M059J (cell line): Measurements from ENCODE around the gene CNPY1. TPM values are rescaled to one million over a fixed set of nuclear protein-coding genes. Genes with fewer than 3 reads are reported as not detected.

Source experiments
- DNase-seq: peaks from one replicate; pipeline ENCODE4 v3.0.0-alpha.2; 2012; ENCODE audit warnings: low read depth
- total RNA-seq: library from RNA; depleted of rRNA; stranded (reverse); fragments of >200 nt; shearing (Covaris generic); gene quantifications from 2 replicates; pipeline ENCODE4 v1.2.3, GENCODE V29; 2014

CNPY1 gene
- total RNA-seq, 1 experiment from 2014 or later = not detected

DNA sequence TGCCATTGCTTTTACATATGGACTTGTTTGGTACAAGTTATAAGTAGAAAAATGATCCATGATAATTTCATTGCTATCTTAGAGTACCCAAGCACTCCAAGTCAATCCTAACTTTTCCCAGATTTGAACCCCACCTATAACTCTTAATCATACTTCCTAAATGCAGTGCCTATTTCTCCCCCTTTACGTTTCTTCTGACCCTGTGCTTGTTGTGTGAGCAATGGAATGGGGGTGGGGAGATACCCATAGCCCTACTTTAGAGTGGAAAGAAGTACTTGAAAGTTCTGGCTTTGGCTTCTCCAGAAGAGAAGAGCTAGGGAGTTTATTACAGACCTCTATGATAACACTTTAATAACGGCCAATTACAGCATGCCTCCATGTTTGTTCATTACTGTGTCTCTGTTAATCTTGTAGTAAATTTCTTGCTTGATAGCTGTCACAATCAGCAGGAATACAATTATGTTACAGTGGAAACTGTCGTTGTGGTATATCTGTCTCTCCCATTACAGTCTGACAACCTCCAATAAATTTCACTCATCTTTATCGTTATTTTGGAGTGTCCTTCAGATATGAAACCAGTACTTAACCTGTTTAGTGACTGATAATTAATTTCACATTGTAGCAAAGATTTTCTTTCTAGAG, 34.0 kb downstream of the CNPY1 start:
- no peak for DNase-seq

DNA sequence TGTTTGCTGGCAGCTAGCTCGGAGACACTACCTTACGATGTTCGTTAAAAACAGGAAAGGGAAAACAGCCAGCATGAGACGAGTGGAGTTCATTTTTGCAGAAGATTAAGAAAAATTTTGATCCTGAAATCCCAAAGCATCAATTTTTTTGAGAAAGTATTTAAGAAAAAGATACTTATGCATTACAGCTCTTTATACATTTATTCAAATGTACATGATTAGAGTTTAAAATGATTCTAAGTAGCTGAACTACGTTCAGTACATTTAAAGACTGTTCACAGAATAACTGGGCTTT, 34.7 kb downstream of the CNPY1 start:
- no peak for DNase-seq

DNA sequence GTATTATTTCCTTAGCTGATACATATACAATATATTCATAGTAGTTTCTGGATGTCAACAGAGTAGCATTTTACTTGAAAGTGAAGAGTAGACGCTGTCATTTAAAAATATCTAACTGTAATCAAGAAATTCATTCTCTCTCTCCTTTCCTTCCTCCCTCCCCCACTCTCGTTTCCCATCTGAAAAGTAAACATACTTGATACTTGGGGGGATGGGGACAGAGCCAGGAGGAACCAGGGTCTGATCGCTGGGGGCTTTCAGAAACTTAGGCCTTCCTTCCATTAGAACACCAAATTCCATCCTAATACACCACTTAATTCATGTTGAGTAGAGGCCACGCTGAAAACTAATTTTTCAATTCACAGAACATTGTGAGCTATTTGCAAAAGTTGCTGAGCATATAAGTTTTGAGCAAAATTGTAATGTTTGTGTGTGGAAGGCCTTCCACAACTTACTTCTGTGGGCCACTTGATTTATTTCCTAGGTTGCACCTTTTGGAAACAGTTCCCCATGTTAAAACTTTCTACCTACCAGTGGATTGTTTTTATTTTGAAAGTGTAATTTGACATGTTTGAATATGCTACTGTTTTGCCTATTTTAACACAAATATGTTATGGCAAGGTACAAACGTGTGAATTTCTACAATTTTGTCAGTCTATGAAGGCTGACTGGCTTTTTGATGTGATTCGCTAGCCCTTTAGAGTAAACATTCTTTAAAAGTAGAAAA, 35.2 kb downstream of the CNPY1 start:
- no peak for DNase-seq

DNA sequence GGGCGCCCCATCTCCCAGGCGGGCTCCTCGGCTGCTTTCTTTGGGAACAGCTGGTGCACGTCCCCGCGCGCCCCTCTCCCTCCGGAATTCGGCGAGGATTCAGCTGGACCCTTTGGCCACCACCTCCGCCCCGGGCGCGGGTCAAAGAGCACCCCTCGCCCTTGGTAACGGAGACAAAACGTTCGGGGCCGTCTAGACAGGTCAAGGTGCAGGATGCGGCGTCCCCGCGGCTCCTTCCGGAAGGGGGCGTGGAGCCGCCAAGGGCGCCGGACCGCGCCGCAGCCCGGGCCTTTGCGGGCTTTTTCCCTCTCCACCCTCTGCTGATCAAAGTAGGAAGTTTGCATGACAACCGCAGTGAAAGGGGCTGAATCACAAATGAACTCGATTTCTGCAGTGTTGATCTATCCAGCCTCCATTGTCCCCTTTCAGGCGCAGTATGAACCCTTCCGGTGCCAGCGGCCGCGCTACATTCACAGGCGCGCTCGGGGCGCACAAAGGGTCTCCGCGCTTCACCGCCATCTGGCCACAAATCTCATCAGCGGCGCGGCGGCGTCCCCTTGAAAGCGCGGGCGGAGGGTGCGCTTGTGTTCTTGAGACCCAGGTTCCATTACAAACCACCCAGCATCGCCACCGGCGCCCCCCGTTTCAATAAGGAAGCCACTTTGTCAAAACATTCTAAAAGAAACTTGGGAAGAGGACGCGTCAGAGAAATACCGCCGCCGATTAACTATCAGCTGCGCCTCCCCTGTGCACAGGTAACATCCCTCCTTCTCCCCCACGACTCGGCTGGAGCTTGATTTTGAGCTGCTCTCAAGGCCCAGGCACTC, 36.4 kb downstream of the CNPY1 start:
- no peak for DNase-seq

DNA sequence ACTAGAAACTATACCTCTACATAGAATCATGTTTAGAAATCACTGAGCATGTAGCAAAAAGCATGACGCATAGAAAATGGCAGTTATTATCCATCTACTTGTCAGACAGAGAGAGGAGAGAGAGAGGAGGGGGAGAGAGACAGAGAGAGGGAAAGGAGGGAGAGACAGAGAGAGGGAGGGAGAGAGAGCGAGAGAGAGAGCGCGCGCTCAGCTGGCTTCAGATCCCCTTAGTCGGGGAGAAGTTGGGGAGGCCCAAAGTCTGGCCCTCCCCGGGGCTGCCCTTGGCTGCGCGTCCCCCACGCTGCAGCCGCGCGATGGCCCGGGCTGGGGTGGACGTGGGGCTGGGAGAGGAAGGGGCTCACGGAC, 37.0 kb downstream of the CNPY1 start:
- no peak for DNase-seq

DNA sequence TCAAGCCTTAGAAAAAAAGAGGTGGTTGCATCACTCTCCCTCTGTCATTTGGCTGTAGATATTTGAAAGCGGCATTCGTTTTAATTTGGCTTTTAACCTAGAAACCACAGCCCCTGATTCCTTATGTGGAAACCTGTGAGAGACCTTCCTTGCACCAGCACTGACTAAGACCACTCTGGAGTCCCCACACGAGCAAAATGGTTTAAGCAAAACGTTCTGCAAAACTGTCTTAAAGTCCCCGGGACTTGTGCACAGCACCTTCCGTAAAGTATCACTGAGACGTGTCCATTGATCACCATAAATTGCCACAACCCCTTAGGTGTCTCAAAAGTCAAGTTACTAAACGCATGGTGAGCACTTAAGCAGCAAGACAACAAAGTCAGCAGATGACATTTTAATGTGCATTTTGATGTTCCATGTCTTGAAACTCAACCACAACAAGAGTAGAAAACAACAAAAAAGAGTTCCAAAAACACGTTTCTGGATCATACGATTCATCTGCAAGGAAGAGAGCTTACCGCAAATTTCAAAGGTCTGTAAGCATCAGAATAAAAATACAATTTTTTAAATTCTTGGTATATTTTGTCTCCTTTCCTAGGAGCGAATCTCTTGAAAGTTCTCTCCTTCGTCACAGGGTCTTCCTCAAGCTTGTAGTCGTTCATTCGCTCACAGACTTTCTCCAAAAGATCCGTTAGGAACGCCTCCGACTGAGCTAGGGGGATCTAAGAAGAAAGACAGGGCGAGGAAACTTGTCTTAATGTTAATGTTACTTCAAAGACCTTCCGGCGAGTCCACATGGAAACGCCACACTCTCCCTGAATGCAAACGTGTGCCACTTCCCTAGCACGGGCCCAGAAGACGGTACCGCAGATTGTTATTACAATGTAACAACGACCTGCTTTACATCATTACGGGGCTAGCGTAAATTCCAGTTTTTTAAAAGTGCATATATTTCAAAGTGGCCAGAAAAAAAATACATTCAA, 37.7 kb downstream of the CNPY1 start:
- DNase-seq = no peak

DNA sequence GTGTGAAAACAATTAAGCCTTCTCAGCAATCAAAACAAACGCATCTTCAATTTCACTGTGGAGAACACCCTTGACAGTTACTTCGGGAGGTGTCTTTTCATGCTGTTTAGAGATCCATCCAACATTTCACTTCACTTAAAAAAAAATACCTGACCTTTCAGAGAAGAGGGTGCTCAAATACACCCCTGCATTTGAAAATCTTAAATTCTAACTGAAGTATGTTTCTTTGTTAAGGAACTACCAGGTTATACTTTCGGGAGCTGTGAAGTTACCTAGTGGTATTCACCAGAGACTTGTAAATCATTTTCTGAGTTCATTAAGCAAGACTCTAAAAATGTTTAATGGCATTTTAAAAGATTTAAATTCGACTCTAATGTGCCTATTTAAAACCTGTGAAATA, 38.8 kb downstream of the CNPY1 start:
- DNase-seq = no peak

DNA sequence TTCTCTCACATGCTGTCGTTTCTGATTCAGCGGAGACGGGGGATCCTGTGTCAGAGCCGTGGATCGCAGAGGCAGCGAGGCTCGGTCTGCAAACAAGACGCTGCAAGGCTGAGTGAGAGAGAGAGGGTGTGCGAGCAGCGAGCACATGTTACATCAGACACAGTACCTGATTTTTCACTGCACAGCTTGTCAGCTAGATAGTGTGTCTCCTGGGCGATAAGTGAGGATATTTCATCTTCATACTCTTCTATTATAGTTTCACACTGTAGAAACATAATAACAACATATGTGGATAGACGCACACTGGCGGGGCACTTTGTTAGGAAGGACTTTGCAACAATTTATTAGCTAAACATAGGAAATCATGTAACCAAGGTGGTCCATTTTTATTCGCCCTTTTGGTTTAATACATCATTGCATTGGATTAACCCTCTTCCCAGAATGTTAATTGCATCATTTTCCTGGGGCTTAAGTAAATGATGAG, 39.5 kb downstream of the CNPY1 start:
- DNase-seq = no peak

DNA sequence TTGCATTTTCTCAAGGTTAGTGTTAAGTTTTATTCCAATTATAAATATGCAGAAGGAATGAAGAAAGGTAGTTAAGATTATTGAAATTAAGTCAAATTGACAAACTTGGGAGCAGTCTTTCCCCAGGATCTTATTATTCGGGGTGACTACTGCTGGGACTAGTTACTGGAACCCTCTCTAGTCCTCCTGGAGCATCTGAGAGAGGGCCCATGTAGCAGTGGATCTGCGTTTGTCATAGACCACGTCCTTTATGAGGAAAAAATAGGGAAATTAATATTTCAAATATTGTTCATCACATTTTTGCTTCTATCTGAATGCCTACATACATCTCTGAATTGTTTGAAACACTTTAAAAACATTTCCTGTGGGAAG, 41.0 kb downstream of the CNPY1 start:
- no peak for DNase-seq

DNA sequence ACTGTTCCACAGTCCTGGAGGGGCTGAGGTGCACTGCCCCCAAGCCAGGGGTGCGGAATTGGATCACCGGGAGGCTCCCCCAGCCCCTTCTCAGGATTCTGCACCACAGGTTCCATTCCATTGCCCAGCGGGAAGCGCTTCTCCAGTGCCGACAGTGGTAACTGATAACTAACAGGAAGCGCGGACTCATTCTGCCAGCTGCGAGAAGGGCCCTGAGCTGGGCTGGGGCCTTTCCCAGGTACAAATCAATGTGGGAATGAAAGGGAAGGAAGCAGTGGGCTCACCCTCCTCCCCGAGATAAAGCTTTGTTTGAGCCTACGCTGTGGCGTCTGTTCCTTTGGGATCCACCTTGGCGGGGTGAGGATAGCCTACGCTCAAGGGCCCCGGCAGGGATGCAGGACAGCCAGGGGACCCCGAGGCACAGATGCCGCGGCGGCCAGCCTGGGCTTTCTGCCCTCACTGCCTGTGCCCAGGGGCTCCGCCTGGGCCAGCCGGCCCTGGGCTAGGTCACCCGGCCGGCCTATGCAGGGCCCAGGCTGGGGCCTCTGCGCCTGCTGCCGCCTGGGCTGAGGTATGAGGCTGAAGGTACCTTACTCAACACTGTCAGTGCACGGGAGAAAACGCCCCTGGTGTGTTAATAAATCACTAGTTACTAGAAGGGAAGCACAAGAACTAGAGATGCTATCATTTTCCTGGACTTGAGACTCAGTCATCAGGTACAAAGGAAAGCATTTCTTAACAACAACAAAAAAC, 49.0 kb downstream of the CNPY1 start:
- no peak for DNase-seq

DNA sequence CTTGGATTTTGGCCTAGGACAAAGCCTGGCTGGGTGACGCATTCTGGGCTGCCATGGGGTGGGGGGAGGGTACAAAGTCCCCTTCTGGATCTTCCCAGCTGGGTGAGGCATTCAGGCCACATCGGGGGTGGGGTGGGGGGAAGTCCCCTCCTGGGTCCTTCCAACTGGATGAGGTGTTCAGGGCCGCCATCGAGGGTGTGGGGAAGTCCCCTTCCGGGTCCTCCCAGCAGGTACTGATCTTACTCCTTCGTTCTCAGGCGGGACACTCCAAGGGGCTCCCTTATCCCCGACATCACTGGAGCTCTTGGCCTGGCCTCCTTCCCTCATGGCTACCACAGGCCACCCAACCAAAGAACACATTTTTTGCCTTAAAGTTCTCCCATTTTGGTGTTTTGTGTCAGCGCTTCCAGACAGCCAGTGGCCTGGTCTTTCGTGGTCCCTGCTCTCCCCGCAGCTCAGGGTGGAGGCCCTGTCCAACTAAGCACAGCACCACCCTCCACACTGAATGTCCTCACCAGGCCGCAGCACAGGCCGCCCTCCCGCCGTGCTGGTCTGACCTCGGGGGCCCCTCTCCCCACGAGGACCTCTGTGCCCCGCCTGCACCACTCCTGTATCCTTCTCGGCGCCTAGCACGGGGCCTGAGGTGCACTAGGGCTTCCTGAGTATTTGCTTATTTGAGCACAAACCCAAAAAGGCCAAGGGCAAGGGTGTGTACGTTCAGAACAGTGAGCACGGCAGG, 49.9 kb downstream of the CNPY1 start:
- DNase-seq = no peak

DNA sequence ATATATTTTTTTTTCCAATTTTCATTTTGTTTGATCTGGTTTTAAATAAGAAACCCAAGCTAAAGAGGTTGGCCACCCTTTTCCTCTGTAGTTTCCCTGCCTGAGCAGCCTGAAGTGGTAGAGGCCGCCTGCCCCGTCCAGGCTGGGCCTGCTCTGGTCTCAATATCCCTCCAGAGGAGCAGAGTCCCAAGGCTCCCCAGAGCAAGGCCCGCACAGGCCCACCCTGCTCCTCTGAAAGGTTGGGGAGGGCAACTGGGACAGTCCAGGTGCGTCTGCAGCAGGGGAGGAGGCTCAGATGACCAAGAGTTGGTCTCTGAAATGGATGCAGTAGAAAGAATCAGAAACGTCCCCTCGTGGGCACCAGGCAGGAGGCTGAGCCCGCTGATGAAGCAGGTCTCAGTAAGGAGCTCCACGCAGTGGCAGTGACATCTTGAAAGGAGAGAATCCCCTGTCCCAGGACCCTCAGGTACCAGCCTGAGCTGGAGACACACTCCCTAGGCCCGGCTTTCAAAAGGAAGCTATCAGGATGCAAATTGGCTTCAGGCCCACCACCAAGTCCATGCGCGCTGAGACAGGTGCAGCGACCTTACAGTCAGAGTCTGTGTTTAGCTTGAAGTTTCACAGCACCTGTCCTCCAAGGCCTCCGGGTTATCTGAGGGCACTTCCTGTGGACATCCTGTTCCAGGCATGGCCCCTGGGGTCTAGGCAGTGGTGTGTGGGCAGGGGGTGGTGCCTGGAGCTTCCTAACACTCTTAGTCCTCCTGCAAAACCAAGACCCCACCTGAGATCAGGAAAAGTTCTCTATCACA, 50.7 kb downstream of the CNPY1 start:
- no peak for DNase-seq

DNA sequence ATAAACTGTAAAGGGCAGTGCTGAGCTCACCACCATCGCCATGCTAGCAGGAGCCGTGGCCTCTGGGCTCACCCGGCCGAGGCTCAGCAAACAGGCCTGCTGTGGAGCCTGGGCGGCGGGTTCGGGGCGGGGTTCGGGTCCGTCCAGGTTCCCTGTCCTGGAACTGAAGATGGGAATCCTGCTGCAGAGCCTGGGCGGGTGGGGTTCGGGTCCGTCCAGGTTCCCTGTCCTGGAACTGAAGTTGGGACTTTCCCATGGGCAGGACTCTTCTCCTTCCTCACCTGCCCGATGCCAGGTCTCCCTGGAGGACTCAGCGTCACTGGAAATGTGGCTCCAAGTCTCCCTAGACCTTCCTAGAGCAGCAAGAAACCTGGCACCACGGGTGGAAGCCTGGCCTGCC, 51.8 kb downstream of the CNPY1 start:
- no peak for DNase-seq

DNA sequence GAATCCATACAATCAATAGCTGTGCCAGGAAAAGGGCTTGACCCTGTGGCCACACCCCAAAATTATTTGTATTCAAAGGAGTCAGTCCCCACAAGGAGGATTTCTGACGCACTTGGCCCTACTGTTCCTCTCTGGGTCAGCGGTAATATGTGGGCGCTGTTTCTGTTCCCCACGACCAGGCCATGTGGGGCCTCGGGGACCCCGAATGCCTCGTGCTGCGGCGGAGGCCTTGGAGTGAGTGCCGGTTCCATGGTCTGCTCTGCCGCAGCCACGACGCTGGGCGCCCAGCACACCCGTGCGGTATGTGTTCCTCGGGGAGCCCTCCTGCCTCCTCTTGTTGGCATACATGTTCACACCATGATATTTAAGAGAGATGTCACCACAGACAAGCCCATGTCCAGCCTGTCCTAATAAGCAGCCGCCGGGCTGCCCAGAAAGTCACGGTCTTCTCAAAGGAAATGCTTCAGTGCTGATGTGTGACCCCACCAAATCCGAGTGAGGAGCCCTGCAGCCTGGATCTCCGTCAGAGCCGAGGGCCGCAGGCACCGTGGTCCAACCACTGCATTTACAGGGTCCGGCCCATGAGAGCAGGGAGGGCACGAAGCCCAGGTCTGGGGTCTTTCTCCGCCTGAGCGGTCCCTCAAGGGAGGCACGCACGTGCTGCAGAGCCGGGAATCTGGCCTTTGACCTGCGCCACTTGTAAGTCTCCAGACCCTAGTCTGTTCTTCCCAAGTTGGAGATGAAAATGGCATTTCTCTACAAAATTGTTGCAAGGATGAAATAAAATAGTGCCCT, 52.4 kb downstream of the CNPY1 start:
- DNase-seq = no peak

DNA sequence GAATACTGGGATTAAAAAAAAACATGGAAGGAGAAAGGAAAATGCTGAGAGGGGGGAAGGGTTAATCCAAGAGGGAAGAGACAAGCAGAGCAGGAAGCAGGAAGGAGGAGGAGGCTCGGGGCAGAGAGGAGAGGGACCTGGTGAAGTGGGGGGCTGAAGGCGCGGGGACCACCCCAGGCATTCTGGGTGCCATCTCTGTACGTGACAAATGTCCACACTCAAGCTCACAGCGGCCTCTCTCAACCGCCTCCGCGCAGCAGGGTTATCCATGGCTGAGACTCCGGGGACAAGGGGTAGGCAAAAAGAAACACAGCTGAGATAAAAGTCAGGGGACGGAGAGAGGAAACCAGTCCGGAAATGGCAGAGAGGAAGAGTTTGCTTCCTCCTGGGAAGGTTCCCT, 54.5 kb downstream of the CNPY1 start:
- no peak for DNase-seq

DNA sequence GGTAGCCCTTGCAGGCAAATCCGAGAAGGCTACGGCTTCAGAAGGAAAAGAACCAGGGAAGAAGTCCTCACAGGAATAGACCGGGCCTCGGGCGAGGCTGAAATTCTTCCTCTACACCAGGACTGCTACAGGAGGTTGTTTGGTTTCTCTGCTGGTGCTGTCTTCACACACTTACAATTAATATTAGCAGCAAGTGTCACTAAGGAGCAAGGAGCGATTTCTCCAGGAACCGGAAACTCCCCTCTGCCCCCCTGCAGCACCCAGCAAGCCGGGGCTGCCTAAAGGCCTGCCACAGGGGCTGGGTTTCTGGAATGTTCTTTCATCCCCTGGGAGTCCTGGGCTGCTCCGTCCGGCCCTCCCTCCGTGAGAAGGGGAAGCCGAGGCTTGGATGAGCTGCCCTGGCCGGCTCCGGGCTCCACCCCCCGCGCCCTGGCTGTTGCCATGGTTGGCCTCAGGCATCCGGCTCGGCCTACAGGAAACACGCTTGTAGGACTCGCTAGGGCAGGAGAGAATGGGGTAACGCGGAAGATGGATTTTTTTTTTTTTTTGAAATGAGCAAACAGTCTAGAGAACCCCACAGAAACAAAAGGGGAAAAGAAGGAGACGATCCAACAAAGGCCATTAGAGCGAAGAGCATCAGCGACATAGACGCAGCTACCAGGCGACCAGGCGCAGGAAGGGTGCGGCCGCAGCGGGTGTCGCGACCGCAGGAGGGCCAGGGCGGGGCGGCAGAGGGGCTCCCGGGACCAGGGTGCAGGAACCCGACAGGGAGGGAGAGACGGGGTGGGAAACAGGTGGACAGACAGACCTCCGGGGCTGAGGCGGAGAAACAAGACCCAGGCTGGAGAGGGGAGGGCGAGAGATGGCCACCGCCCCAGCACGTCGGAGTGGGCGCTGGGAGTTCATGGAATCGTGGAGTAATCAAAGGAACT, 55.4 kb downstream of the CNPY1 start:
- peak; percentile 20 for DNase-seq

DNA sequence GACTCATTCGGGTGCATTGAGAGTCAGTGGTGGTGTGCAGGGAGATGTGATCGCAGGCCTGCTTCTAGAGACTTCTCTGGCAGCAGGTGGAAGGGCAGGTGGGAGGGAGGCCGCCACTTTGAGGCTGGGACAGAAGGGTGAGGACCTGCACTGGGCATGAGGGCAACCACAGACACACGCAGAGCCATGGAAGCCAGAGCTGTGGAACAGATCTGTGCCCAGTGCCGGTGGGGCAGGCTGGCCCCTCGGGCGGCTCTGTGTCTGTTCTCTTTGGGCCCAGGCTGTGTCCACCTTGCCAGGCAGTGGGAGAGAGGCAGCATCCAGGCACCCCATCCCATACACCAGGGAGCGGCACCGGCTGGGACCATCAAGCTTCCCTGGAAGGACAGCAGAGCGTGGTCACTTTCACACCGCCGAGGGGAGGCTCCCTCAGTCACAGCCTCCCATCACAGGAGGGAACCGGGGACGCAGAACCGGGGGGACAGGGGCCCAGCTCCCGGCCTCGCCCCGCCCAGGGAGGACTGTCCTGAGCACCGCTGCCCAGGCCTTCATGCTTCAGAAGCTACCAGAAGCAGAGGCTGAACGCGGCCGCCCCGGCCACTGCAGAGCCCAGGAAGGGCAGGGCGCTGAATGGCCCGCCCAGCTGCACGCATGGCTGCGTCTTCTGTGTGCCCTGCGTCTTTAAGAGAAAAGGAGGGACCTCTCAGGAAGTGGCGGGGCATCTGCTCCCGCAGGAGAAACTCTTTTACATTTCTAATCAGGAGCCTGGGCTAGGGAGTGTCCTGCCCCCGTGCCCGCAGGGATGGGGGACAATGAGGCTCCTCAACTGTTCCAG, 56.3 kb downstream of the CNPY1 start:
- DNase-seq = no peak
